CD4-positive, alpha-beta T cell (primary cell): ENCODE results near the gene DDC. TPM values are rescaled to one million over a fixed set of nuclear protein-coding genes. Genes with fewer than 3 reads are reported as not detected.

ENCODE experiments used
- ATAC-seq: fragments of 200-7000 bp; cut with Tn5 transposase; one replicate; pipeline ENCODE4 v1.10.0; 2022; ENCODE audit warnings: mild to moderate bottlenecking; ENCODE audit not compliant: poor library complexity
- CTCF ChIA-PET: fragments of 350-600 bp; sonication (Branson Sonifier 250); formaldehyde crosslinking; loops from one replicate; lab custom pipeline; 2021; ENCODE audit warnings: antibody characterized with exemption, inconsistent platforms; lab: Charles Lee
- POLR2A ChIA-PET: fragments of 350-600 bp; sonication (Branson Sonifier 250); formaldehyde crosslinking; loops from one replicate; lab custom pipeline; 2021; ENCODE audit warnings: antibody characterized with exemption, inconsistent platforms; lab: Charles Lee
- DNase-seq, 14 experiments: peaks; one replicate each; pipeline ENCODE4 v3.0.0-alpha.2; 2013 to 2020; ENCODE audit warnings: mixed read lengths in 2 of 14
- H3K27ac ChIP-seq, 2 donors: one replicate each; pipeline versions ENCODE4 v1.5.1 to v1.7.0; 2013; ENCODE audit warnings: low read length in 2 of 2, low read depth in 1 of 2, mild to moderate bottlenecking in 1 of 2
- H3K27me3 ChIP-seq, 2 experiments: 1 replicate in 1 of 2; 2 replicates in 1 of 2; pipeline versions ENCODE4 v1.6.1 to v1.7.0; 2013; ENCODE audit warnings: low read length in 2 of 2, control low read depth in 1 of 2, mild to moderate bottlenecking in 1 of 2, moderate library complexity in 1 of 2; ENCODE audit not compliant: insufficient read depth in 2 of 2, control insufficient read depth in 1 of 2
- H3K36me3 ChIP-seq: one replicate; pipeline ENCODE4 v1.6.1; 2013; ENCODE audit warnings: low read length, control low read depth; ENCODE audit not compliant: insufficient read depth
- H3K4me1 ChIP-seq: one replicate; pipeline ENCODE4 v1.6.1; 2013; ENCODE audit warnings: low read length, control low read depth; ENCODE audit not compliant: insufficient read depth
- H3K4me3 ChIP-seq: one replicate; pipeline ENCODE4 v1.5.1; 2013; ENCODE audit warnings: mild to moderate bottlenecking, low read length, moderate library complexity
- H3K9me3 ChIP-seq, 2 experiments: 1 replicate in 1 of 2; 2 replicates in 1 of 2; pipeline versions ENCODE4 v1.6.1 to v1.7.0; 2013; ENCODE audit warnings: low read length in 2 of 2, mild to moderate bottlenecking in 2 of 2, control low read depth in 1 of 2, moderate library complexity in 1 of 2; ENCODE audit not compliant: control insufficient read depth in 1 of 2, insufficient read depth in 1 of 2
- H3K27ac Mint-ChIP-seq: one replicate; pipeline ENCODE4 v1.8.0; 2020; ENCODE audit warnings: mixed read lengths
- H3K27me3 Mint-ChIP-seq: one replicate; pipeline ENCODE4 v1.8.0; 2021; ENCODE audit warnings: mixed read lengths
- H3K36me3 Mint-ChIP-seq: one replicate; pipeline ENCODE4 v1.8.0; 2021; ENCODE audit warnings: low read depth, mixed read lengths
- H3K4me1 Mint-ChIP-seq: one replicate; pipeline ENCODE4 v1.8.0; 2021; ENCODE audit warnings: low read depth, mixed read lengths
- H3K4me3 Mint-ChIP-seq: one replicate; pipeline ENCODE4 v1.8.0; 2020; ENCODE audit warnings: mild to moderate bottlenecking, mixed read lengths
- H3K9me3 Mint-ChIP-seq: one replicate; pipeline ENCODE4 v1.8.0; 2020; ENCODE audit warnings: mixed read lengths
- intact Hi-C, 2 experiments: fragments of 100-400 bp; cut with DNase I in 1 of 2; cut with micrococcal nuclease in 1 of 2; formaldehyde crosslinking; loops; one replicate each; pipeline versions ENCODE4 v1.15.1 to v1.9.0; 2023 to 2025; cut with DNase I, micrococcal nuclease
- total RNA-seq, 174 experiments: library from RNA in 2 of 174; stranded (reverse) in 2 of 174; gene quantifications; one replicate each; pipeline ENCODE4 v1.2.3 and lab custom pipeline; 2021 to 2026
- TF ChIP-seq, protein P1 (sequence below): fragments of 200-600 bp; IDR thresholded peaks from one replicate; pipeline ENCODE4 v1.8.0; 2022; ENCODE audit warnings: antibody characterized with exemption, mild to moderate bottlenecking

Gene DDC
- total RNA-seq, 2 experiments from 2014 or later = not detected

GRCh38 chr7:50411332-50411731 is 153.9 kb downstream of the DDC start:
- Histone ChIP-seq H3K4me1 (peaks cover 51% of the 10 kb centered on the region), H3K9me3 (no peaks in the 10 kb centered on the region), H3K27me3 (no peaks in the 10 kb centered on the region), H3K4me3 (no peak overlapping the region), H3K27ac (no peak overlapping the region), H3K36me3 (no peaks in the 10 kb centered on the region)
- no peak overlapping the region for H3K4me3 Mint-ChIP-seq
- H3K27me3 Mint-ChIP-seq = no peaks in the 10 kb centered on the region
- POLR2A ChIA-PET = interaction anchor here (0.7 to 2.1 kb wide), 3 partner anchors 19 to 90 kb away, joined by 3 to 6 read pairs (median 3); no protein-coding TSS in a partner anchor
- intact Hi-C loops = no loop called here
- no peak for DNase-seq
- no peaks in the 10 kb centered on the region for H3K9me3 Mint-ChIP-seq
- peaks cover 7% of the 10 kb centered on the region for H3K36me3 Mint-ChIP-seq
- H3K4me1 Mint-ChIP-seq = peaks cover 48% of the 10 kb centered on the region
- H3K27ac Mint-ChIP-seq = no peak overlapping the region
- TF ChIP-seq, protein P1, sequence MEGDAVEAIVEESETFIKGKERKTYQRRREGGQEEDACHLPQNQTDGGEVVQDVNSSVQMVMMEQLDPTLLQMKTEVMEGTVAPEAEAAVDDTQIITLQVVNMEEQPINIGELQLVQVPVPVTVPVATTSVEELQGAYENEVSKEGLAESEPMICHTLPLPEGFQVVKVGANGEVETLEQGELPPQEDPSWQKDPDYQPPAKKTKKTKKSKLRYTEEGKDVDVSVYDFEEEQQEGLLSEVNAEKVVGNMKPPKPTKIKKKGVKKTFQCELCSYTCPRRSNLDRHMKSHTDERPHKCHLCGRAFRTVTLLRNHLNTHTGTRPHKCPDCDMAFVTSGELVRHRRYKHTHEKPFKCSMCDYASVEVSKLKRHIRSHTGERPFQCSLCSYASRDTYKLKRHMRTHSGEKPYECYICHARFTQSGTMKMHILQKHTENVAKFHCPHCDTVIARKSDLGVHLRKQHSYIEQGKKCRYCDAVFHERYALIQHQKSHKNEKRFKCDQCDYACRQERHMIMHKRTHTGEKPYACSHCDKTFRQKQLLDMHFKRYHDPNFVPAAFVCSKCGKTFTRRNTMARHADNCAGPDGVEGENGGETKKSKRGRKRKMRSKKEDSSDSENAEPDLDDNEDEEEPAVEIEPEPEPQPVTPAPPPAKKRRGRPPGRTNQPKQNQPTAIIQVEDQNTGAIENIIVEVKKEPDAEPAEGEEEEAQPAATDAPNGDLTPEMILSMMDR = no peak
- ATAC-seq = no peak
- CTCF ChIA-PET = no interaction called here

GRCh38 chr7:50409856-50410745 is 155.1 kb downstream of the DDC start:
- no peaks in the 10 kb centered on the region for H3K27me3 Mint-ChIP-seq
- no peak overlapping the region for H3K4me3 ChIP-seq

More at GRCh38 chr7:50409856-50410745, 155.1 kb downstream of the DDC start:
- ATAC-seq (peak; percentile 26), DNase-seq (peak in 2 of 14 experiments; percentile 57 to 60)
- Histone ChIP-seq H3K4me1 (peaks cover 52% of the 10 kb centered on the region), H3K27me3 (no peaks in the 10 kb centered on the region), H3K27ac (no peak overlapping the region), H3K9me3 (no peaks in the 10 kb centered on the region), H3K36me3 (no peaks in the 10 kb centered on the region)
- H3K4me1 Mint-ChIP-seq = peaks cover 48% of the 10 kb centered on the region
- POLR2A ChIA-PET = interaction anchor here (2.1 kb wide), 1 partner anchor 18 kb away, joined by 6 read pairs; no protein-coding TSS in a partner anchor
- H3K27ac Mint-ChIP-seq = peak overlapping the region; percentile 66
- intact Hi-C loops = no loop called here
- no peaks in the 10 kb centered on the region for H3K9me3 Mint-ChIP-seq
- H3K36me3 Mint-ChIP-seq = peaks cover 8% of the 10 kb centered on the region
- CTCF ChIA-PET = no interaction called here
- H3K4me3 Mint-ChIP-seq = no peak overlapping the region
- TF ChIP-seq, protein P1 = no peak

Other genes with a start within 250 kb of the DDC start
- 10 to 100 TPM; 10.4 to 11.5 TPM for gene FIGNL1, start 115.1 kb downstream of the DDC start, total RNA-seq
- 1 to 10 TPM; 5.9 to 8.4 TPM for gene GRB10, start 217.5 kb upstream of the DDC start, total RNA-seq